ENCODE results near the gene PINLYP. TPM values are rescaled to one million over a fixed set of nuclear protein-coding genes. Genes with fewer than 3 reads are reported as not detected.

The PINLYP gene
- total RNA-seq, 1 experiment from 2014 or later: 11.9 TPM

DNA sequence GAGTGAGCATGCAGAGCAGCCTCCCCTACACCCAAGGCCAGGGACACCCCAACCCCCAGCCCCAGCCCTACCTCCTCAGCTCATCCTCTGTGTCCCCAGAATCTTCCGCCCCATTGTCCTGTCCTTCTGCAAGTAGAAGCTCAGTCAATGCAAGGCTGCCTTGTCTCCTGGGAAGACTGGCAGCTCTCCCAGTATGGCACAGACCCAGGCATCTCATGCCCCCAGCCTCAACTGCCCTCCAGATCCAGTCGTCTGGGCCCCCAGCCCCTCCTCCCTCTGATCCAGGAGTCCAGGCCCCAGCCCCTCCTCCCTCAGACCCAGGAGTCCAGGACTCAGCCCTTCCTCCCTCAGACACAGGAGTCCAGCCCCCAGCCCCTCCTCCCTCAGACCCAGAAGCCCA is 29.6 kb upstream of the PINLYP start:
- no peak for DNase-seq
- H3K36me3 Mint-ChIP-seq (ENCODE audit: insufficient read depth in 1 of 3, low read depth in 3 of 3): peaks cover 27 to 79% (median 64%) of the 10 kb centered on the region in 3 experiments
- H3K14ac ChIP-seq (ENCODE audit: insufficient read depth, low read length): no peak overlapping the region
- no peak overlapping the region for H2BK20ac ChIP-seq (ENCODE audit: low read depth, low read length, poor library complexity, severe bottlenecking)
- H3K27ac Mint-ChIP-seq: no peak overlapping the region; a peak in 1 of 7 replicates
- no peaks in the 10 kb centered on the region for H3K4me1 ChIP-seq (ENCODE audit: insufficient read depth, low read length)
- H3K27me3 ChIP-seq (ENCODE audit: insufficient read depth, low read length): no peaks in the 10 kb centered on the region
- no peak overlapping the region for H3K56ac ChIP-seq (ENCODE audit: insufficient read length, low read depth, low read length)
- H4K20me1 ChIP-seq (ENCODE audit: control insufficient read depth, insufficient read depth, insufficient read length): no peaks in the 10 kb centered on the region
- no peak overlapping the region for H3T11ph ChIP-seq (ENCODE audit: low read length)
- no peak overlapping the region for H4K5ac ChIP-seq (ENCODE audit: insufficient read length, low read depth, low read length)
- H2BK120ac ChIP-seq (ENCODE audit: low read depth, low read length, poor library complexity, severe bottlenecking): no peak overlapping the region
- no peak overlapping the region for H2BK15ac ChIP-seq (ENCODE audit: low read depth, low read length)
- no peak overlapping the region for H2BK5ac ChIP-seq (ENCODE audit: insufficient read length, low read length)
- no peaks in the 10 kb centered on the region for H3K27me3 Mint-ChIP-seq (ENCODE audit: low read depth)
- no peak overlapping the region for H2AK5ac ChIP-seq (ENCODE audit: insufficient read length, low read length)
- no peak overlapping the region for H2AFZ ChIP-seq (ENCODE audit: low read length)
- H3K79me2 ChIP-seq (ENCODE audit: insufficient read depth, low read length): no peaks in the 10 kb centered on the region
- TF ChIP-seq, protein P1, sequence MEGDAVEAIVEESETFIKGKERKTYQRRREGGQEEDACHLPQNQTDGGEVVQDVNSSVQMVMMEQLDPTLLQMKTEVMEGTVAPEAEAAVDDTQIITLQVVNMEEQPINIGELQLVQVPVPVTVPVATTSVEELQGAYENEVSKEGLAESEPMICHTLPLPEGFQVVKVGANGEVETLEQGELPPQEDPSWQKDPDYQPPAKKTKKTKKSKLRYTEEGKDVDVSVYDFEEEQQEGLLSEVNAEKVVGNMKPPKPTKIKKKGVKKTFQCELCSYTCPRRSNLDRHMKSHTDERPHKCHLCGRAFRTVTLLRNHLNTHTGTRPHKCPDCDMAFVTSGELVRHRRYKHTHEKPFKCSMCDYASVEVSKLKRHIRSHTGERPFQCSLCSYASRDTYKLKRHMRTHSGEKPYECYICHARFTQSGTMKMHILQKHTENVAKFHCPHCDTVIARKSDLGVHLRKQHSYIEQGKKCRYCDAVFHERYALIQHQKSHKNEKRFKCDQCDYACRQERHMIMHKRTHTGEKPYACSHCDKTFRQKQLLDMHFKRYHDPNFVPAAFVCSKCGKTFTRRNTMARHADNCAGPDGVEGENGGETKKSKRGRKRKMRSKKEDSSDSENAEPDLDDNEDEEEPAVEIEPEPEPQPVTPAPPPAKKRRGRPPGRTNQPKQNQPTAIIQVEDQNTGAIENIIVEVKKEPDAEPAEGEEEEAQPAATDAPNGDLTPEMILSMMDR (conservative IDR thresholded peaks at IDR 0.05): no peak
- H3K23me2 ChIP-seq (ENCODE audit: insufficient read length, low read depth, low read length, poor library complexity, severe bottlenecking): no peaks in the 10 kb centered on the region
- H4K91ac ChIP-seq (ENCODE audit: insufficient read length, low read depth, low read length): no peak overlapping the region
- no peaks in the 10 kb centered on the region for H3K9me3 ChIP-seq (ENCODE audit: control insufficient read depth, low read depth, low read length)
- no peaks in the 10 kb centered on the region for H3K4me1 Mint-ChIP-seq
- no CpG with 5 or more reads among the region's 2 CpGs for WGBS (ENCODE audit: extremely low coverage, insufficient read length, low lambda C conversion rate)
- no peak overlapping the region for H3K4me2 ChIP-seq (ENCODE audit: insufficient read depth, insufficient read length, low read length)
- H4K8ac ChIP-seq (replicated peaks; ENCODE audit: insufficient read length, low read depth, low read length): no peak overlapping the region
- H3K27ac ChIP-seq (ENCODE audit: insufficient read length, low read depth, low read length): no peak overlapping the region
- H3K4ac ChIP-seq (ENCODE audit: low read depth, low read length): no peak overlapping the region
- no peak overlapping the region for H3K18ac ChIP-seq (ENCODE audit: insufficient read length, low read depth, low read length)
- H3K9ac ChIP-seq (ENCODE audit: extremely low read depth, insufficient read length, low read length): no peak overlapping the region
- H3K23ac ChIP-seq (ENCODE audit: insufficient read length, low read depth, low read length): no peak overlapping the region
- no peak overlapping the region for H3K4me3 Mint-ChIP-seq
- no peaks in the 10 kb centered on the region for H3K9me3 Mint-ChIP-seq
- no peaks in the 10 kb centered on the region for H3K79me1 ChIP-seq (ENCODE audit: insufficient read depth, low read depth, low read length, poor library complexity, severe bottlenecking)
- no peak overlapping the region for H2BK12ac ChIP-seq (ENCODE audit: insufficient read length, low read depth, low read length)

Measured in H9 (cell line).